Jurkat, Clone E6-1 (cell line): ENCODE data around the gene MRPL37. TPM values are rescaled to one million over a fixed set of nuclear protein-coding genes. Genes with fewer than 3 reads are reported as not detected.
"Not testable (repeated sequence)": the region's sequence is repeated elsewhere in the genome, so short reads cannot be mapped to it uniquely, and the experiment has no call there.

Experiments
- DNase-seq: peaks from one replicate; pipeline ENCODE4 v3.0.0-alpha.2; 2011; ENCODE audit warnings: low read depth, low spot score
- H3K4me3 ChIP-seq: 2 replicates; pipeline ENCODE4 v1.5.1; 2011; ENCODE audit warnings: mild to moderate bottlenecking, low read length, control low read depth, moderate library complexity
- polyA plus RNA-seq: library from polyadenylated mRNA; unstranded; fragments of >200 nt; gene quantifications from one replicate; pipeline ENCODE4 v1.2.1, GENCODE V29; 2012; ENCODE audit warnings: missing spikeins; ENCODE audit not compliant: insufficient read length, insufficient read depth

The MRPL37 gene
- 206 TPM for polyA plus RNA-seq

DNA sequence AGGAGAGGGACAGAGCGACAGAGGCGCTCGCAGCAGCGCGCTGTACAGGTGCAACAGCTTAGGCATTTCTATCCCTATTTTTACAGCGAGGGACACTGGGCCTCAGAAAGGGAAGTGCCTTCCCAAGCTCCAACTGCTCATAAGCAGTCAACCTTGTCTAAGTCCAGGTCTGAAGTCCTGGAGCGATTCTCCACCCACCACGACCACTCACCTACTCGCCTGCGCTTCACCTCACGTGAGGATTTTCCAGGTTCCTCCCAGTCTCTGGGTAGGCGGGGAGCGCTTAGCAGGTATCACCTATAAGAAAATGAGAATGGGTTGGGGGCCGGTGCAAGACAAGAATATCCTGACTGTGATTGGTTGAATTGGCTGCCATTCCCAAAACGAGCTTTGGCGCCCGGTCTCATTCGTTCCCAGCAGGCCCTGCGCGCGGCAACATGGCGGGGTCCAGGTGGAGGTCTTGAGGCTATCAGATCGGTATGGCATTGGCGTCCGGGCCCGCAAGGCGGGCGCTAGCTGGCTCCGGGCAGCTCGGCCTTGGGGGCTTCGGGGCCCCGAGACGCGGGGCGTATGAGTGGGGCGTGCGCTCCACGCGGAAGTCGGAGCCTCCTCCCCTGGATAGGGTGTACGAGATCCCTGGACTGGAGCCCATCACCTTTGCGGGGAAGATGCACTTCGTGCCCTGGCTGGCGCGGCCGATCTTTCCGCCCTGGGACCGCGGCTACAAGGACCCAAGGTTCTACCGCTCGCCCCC, at the start of gene MRPL37, which contains the start of gene CYB5RL:
TSS of gene MRPL37 (plus strand) at position 403 of the 754 bp plus-strand sequence. CDS start at position 480, 77 bp downstream.
TSS of gene CYB5RL (minus strand) at position 266 of the 754 bp plus-strand sequence. CDS start 4,414 bp downstream, outside the sequence.
- peak; percentile 97 for DNase-seq
- peak within 1 kb of the TSS; percentile 74 for H3K4me3 ChIP-seq

DNA sequence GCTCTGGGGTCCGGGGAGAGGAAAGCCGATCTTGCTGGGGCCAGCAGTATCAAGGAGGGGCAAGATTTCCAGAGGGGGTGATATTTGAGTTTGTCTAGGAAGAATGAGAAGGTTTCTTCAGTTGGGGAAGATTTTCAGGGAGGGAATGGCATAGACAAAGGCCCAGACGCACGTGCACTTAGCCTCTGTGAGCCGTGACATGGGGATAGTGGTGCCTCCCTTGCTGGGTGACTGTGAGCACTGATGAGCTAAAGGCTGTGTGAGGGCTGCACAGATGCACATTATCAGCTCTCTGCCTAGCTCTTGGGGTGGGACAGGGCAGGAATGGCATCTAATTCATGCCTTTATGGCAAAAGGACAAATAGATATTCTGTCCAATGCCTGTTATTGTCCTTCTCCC, 49.0 kb upstream of the MRPL37 start:
- DNase-seq, result no peak
- no peak overlapping the region for H3K4me3 ChIP-seq

DNA sequence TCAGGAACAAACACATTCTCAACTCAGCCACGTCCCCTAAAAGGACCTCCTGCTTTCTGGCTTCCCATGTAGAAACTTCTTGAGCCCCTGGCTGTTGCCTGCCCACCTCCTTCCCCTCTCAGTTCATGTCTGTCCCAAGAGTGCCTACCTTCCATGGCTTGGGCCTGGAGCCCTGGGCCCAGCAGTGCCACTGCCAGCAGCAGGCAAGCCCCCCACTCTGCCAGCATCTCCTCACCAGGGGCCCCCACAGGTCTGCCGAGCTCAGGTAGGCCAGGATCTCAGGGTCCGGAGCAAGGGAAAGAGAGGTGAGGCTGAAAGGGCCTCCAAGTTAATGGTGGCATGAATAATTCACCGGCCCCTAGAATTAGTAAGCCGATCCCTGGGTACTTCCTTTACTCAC, 47.3 kb upstream of the MRPL37 start, which contains the start of gene CDCP2:
TSS of gene CDCP2 (minus strand) at position 305 of the 400 bp plus-strand sequence. CDS start at position 227, 78 bp downstream.
- DNase-seq, result no peak
- no peak within 1 kb of the TSS for H3K4me3 ChIP-seq

DNA sequence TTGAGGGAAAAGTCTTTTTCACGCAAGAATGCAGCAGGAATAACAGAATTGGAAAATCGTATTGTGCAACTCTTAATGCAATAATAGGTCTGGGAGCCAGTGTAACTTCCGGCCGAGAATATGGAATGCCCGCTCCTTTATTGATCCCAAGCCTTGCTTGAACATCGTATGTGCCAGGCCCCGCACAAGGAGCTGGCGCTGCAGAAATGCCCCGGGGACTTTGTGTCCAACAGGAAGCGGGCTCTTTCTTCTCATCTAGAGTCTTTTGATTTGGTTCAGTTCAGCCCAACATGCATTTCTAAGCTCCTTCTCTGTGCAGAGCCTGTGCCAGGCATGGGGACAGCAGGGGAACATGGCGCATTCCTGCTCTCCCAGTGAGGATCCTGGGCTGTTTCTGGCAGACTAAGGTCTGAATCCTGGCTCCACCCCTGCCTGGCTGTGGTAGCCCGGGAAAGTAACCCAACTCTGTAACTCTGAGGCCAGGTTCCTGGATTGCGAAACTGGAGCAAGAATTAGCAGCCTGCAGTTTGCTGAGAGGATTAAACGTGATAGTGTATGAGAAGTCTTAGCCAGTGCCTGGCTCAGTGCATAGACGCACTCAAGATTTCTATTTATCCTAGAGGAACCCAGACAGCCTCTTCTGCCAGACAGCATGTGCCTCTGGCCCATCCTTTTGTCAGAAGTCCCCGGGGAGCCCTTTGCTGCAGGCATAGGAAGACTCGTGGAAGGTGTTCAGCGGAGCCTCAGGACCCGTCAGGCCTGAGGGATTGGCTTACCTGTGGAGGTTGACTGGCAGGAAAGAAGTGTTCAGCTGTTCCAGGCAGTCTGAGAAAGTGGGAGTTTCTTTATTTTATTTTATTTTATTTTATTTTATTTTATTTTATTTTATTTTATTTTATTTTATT, 46.2 kb upstream of the MRPL37 start:
- DNase-seq, result no peak
- no peak overlapping the region for H3K4me3 ChIP-seq

DNA sequence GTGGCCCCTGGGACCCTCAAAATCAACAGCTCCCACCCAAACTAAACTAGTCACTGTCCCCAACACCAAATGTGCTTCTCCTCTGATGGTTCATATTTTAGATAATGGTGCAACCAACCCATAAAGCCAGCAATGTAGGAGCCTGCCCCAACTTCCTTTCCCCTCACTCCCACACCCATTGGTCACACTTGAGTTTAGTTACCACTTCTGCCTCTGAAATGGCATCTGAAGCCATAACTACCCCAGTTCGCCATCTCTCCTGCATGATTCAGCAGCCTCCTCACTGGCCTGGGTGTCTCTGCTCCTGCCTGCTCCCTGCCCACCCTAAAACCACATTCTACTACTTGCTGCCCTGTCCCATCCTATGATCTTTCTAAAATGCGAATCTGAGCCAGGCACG, 43.8 kb upstream of the MRPL37 start:
- no peak overlapping the region for H3K4me3 ChIP-seq
- DNase-seq, result no peak

DNA sequence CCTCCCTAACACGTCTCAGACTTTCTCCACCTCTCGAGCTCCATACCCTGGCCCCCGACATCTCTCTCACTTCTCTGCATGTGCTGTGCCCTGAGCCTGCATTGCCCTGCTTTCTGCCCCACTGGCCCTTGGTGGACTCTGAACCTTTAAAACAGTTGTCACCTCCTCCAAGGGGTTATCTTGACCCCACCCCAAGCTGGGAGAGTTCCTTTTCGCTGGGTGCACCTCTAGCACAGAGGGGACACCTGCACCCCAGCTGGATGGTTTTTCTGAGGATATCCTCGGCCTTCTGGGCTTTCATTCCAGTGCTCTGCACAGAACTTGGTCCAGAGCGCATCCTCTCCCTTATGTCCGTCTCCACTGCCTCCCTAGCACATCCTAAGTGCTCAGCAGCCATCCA, 43.0 kb upstream of the MRPL37 start:
- DNase-seq, result no peak
- H3K4me3 ChIP-seq, result no peak overlapping the region

DNA sequence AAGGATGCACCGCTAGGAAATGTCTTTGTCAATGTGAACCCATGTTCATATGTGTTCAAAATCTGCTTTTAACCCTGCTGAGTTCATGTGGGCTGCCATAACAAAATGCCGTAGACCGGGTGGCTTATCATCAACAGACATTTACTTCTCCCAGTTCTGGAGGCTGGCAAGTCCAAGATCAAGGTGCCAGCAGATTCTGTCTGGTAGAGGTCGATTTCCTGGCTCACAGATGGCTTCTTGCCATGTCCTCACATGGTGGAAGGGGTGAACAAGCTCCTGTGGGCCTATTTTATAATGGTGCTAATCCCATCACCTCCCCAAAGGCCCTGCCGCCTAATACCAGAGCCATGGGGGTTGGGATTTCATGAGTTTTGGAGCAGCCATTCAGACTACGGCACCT, 42.6 kb upstream of the MRPL37 start:
- no peak for DNase-seq

DNA sequence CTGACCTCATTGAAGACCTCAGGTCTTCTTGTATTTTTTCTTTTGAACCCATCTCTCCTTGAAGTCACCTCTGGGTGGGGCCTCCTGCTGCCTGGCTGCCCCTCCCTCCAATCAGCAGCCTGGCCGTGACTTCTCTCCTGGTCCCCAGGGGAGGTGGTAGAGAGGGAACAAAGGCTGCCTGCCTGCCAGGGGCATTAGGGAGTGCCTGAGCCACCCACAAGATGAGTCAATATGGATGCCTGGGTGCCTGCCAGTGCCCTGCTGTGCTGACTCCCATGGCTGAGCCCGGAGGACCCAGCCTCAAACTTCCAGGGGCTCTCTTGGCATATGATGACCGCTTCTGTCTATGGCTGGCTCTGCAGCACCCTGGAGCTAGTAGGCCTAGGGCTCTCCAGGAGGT, 41.9 kb upstream of the MRPL37 start:
- DNase-seq, result no peak

More for the DNA sequence above, 42.6 kb upstream of the MRPL37 start:
- H3K4me3 ChIP-seq, result no peak overlapping the region

DNA sequence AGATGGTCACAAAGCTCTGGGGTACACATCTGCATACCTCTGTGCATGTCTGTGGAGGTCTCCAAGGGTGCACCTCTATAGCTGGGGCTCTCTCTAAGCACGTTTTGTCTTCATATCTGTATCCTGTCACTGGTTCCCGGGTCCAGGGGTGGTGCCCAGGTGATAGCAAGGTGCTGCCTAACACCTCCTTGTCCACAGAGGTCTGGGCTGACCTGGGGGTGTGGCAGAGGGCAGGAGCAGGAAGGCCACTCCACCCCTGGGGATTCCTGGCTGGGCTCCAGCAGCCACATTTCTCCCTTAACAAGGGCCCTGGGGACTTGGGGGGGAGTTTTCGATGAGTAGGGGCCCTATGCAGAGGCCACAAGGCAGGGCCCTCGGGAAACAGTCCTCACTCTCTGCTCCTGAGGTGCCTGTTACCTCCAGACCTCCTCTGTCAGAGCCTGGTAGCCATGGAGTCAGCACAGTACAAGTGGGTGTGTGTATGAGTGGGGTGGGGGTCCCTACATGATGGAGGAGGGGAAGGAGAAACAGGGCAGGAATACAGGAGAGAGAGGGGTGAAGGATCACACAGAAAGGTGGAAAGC, 40.1 kb upstream of the MRPL37 start:
- H3K4me3 ChIP-seq, result no peak overlapping the region
- no peak for DNase-seq

More for the DNA sequence above, 41.9 kb upstream of the MRPL37 start:
- H3K4me3 ChIP-seq, result no peak overlapping the region

DNA sequence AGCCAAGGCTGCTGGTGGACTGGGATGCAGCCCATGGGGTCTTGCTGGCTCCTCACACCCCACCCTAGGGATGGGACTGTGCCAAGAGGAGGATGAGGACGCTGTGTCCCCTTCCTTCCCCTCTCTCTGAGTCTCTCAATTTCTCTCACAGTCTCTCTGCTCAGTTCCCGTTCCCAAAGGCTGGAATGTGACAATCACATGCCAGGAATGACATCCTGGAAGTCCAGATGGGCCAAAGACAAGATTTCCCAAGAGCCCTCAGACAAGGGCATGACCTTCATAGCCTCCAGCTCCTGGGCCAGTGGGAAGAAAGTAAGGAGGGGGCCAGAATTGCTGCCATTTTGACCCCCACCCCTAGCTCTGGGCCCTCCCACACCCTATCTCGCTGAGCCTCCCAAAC, 39.6 kb upstream of the MRPL37 start:
- H3K4me3 ChIP-seq, result no peak overlapping the region
- no peak for DNase-seq

DNA sequence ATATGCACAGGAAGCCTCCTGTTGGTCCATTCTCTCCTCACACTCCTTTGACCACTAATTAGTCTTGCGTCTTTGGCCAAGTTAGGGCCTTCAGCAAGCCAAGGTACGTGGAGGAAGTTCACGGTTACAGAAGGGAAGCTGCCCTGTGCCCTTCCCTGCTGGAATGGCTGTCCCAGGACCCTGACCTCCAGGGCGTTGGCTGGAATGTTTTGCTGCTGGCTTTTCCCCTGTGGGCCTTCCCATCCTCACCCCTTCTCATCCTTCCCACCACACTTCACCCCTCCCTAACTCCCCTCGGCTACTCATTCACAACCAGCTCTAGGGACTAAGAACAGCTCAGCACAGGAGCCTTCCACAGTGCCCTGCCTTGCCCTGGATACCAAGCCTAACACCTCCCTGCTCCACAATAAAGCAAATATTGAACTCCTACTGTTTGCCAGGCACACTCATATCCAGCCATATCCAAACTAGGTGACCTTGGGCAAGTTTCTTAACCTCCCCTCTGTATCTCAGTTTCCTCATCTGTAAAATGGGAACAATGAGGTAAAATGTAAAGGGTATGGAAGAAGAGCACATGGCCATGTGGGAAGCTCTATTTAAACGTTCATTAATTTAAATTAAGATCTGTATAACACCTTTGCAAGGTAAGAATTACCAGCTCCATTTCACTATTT, 38.3 kb upstream of the MRPL37 start:
- no peak for DNase-seq
- H3K4me3 ChIP-seq, result no peak overlapping the region

DNA sequence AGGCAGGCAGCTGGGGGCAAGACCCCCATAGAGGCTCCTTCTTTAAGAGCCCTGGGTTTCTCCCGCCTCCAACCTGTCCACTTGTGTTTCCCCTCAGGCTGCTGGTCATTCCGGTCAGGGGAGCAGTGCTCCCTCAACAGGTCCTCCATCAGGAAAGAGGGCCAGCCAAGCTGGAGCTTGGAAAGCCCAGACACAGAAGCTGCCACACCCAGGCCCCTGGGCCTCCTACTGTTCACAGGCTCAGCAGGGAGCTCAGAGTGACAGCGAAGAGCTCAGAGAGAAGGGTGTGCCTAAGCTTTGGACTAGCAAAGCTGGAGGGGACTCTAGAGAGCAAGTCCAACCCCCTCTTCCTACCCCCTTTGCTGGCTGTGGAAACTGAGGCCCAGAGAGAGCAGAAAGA, 36.9 kb upstream of the MRPL37 start:
- no peak for DNase-seq
- H3K4me3 ChIP-seq, result no peak overlapping the region

DNA sequence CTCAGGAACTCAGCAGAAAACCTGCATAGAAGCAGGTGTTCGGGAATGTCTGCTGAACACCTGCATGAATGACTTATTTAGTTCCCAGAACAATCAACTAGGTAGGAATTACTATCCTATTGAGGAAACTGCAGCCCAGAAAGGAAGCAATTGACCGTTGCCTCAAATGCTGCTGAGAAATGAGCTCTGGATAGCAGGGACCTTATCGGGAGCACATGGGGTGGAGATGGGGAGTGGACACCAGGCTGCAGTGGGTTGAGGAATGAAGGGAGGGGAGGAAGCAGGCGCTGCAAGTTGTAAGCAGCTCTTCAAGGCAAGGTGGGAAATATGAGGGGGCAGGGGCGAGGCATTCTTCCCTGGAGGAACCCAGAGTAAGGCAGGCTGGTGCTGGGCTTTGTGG, 36.4 kb upstream of the MRPL37 start:
- no peak overlapping the region for H3K4me3 ChIP-seq
- DNase-seq, result no peak

DNA sequence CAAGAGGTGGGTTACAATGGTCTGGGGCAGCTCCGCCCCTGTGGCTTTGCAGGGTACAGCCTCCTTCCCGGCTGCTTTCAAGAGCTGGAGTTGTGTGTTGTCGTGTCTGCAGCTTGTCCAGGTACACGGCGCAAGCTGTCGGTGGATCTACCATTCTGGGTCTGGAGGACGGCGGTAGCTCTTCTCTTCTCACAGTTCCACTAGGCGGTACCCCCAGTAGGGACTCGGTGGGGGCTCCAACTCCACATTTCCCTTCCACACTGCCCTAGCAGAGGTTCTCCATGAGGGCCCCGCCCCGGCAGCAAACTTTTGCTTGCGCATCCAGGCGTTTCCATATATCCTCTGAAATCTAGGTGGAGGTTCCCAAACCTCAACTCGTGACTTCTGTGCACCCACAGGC, 34.8 kb upstream of the MRPL37 start:
- DNase-seq, result no peak
- H3K4me3 ChIP-seq, result no peak overlapping the region

DNA sequence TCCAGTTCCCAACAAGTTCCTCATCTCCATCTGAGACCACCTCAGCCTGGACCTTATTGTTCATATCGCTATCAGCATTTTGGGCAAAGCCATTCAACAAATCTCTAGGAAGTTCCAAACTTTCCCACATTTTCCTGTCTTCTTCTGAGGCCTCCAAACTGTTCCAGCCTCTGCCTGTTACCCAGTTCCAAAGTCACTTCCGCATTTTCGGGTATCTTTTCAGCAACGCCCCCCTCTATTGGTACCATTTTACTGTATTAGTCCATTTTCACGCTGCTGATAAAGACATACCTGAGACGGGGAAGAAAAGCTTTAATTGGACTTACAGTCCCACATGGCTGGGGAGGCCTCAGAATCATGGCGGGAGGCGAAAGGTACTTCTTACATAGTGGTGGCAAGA, 33.6 kb upstream of the MRPL37 start:
- H3K4me3 ChIP-seq, DNase-seq: not testable (repeated sequence)

DNA sequence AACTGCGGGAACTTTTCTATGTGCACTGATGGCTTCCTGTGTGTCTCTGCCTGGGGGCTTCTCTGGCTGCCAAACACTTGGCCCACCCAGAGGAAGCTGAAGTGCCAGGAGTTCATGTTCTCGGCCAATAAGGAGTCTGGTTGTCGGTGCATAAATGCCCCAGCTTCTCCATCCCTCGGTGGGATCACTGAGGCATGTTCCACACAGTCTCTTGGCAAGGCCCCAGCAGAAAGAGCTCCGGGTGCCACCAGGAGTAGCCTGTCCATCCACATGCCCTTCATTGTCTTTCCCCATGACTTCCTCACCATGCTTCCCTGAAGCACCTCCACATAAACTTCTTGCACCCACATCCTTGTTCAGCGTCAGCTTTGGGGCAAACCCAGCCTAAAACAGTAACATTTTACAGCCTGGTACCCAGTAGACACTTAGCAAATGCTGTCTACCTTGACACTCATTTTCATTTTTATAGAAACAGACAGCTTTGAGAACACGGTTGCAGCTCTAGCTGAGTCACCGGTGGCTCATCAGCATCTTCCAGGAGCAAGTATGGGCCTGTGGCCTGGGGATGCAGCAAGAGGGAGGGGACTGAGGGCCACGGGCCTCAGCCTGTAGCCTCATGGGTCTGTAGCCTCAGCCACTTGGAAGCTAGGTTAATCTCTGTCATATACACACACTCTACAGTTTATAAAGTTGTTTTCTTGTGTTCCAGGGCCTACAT, 32.4 kb upstream of the MRPL37 start:
- no peak overlapping the region for H3K4me3 ChIP-seq
- no peak for DNase-seq

DNA sequence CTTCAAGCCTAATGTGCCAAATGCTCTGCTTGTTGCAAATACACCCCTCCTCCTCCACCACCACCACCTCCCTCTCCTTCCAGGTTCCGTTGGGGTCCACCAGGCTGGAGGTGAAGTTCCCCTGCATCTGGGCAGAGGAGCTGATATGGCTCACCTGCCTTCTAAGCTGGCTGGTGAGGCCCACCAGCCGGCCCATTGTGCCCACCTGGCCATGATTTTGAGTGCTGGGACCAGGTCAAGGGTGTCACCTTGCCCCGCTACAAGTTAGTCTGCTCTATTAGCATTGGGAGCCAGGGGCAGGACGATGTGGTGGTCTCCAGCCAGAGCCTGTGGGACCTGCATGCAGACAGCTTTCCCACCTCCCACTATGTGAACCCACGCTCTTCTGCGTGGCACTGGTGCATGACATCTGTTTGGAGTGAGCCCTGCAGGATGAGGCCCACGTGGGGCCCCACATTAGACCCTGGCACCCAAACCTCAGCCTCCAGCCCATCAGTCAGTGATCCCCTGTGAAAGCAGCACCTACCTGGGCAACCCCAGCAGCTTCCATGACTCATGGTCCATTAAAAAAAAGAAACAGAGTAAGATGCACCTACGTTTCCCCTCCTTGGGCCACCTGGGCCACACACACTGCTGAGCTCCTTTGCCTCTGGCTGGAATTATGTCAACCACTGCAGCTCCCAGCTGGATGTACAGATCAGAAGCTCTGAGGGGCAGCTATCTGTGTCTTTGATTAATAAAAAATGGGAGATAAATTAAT, 31.6 kb upstream of the MRPL37 start:
- no peak overlapping the region for H3K4me3 ChIP-seq
- no peak for DNase-seq

DNA sequence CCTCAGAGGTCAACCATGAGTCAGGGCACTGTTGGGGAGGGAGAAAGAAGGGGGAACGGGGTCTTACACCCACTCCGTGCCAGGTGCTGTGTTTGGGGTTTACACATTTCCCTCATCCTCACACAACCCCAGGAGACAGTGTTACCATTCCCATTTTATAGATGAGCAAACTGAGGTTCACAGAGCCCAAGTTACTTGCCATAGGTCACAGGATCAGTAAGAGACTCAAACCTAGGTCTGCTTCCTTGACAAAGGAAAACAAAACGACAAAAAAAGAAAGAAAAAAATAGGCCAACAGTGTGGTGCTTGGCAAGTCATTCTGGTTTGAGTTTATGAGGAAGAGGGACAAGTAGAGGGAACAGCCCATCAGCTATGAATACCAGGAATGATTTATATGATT, 30.9 kb upstream of the MRPL37 start:
- no peak overlapping the region for H3K4me3 ChIP-seq
- no peak for DNase-seq
